ENCODE results near the gene BPIFA2. TPM values are rescaled to one million over a fixed set of nuclear protein-coding genes. Genes with fewer than 3 reads are reported as not detected.
"Not testable (repeated sequence)": the region's sequence is repeated elsewhere in the genome, so short reads cannot be mapped to it uniquely, and the experiment has no call there.

The BPIFA2 gene
- total and polyA plus RNA-seq, 12 donors, result not detected

- H3K4me1 ChIP-seq (replicated peaks in 1 of 2), result no peaks in the 10 kb centered on the region
- DNase-seq, result no peak
- no peak overlapping the region for H3K27ac ChIP-seq
- TF ChIP-seq POLR2A (IDR thresholded peaks at IDR 0.05), result no peak
- no peak for TF ChIP-seq CTCF (IDR thresholded peaks at IDR 0.05)
- intact Hi-C loops (cut with DNase I), result no loop called here
- no peaks in the 10 kb centered on the region for H3K9me3 ChIP-seq (replicated peaks in 1 of 3)
- 78 to 87% (median 85%) methylated on average over 6 of the region's 6 CpGs for WGBS, 4 donors
- H3K27me3 ChIP-seq, result no peaks in the 10 kb centered on the region
- H3K36me3 ChIP-seq (replicated peaks in 1 of 2), result no peaks in the 10 kb centered on the region
- no peak overlapping the region for H3K4me3 ChIP-seq
Measured at GRCh38 chr20:33178726-33179125, 10.8 kb downstream of the BPIFA2 start.

- DNase-seq, result no peak
- H3K4me3 ChIP-seq, result no peak overlapping the region
- H3K27ac ChIP-seq, result no peak overlapping the region
- H3K27me3 ChIP-seq, result no peaks in the 10 kb centered on the region
- intact Hi-C loops (cut with DNase I), result no loop called here
- 90 to 97% (median 93%) methylated on average over 5 of the region's 5 CpGs for whole genome bisulfite sequencing, 4 donors
- no peaks in the 10 kb centered on the region for H3K36me3 ChIP-seq (replicated peaks in 1 of 2)
- no peak for TF ChIP-seq POLR2A (IDR thresholded peaks at IDR 0.05)
- no peak for TF ChIP-seq CTCF (IDR thresholded peaks at IDR 0.05)
- H3K9me3 ChIP-seq (replicated peaks in 1 of 3), result no peaks in the 10 kb centered on the region
- H3K4me1 ChIP-seq (replicated peaks in 1 of 2), result no peaks in the 10 kb centered on the region
Measured at GRCh38 chr20:33180169-33180568, 12.2 kb downstream of the BPIFA2 start.

- intact Hi-C loops (cut with DNase I), result no loop called here
- TF ChIP-seq CTCF (IDR thresholded peaks at IDR 0.05) (no peak), POLR2A (IDR thresholded peaks at IDR 0.05) (no peak)
- no peak overlapping the region for H3K27ac ChIP-seq
- no peak overlapping the region for H3K4me3 ChIP-seq
- H3K4me1 ChIP-seq (replicated peaks in 1 of 2), result no peaks in the 10 kb centered on the region
- H3K27me3 ChIP-seq, result no peaks in the 10 kb centered on the region
- WGBS, 4 donors, result 69 to 75% methylated on average over 1 of the region's 1 CpG; no CpG with 5 or more reads in 2 of the 4 donors
- H3K9me3 ChIP-seq (replicated peaks in 1 of 3), result no peaks in the 10 kb centered on the region
- no peak for DNase-seq
- no peaks in the 10 kb centered on the region for H3K36me3 ChIP-seq (replicated peaks in 1 of 2)
Measured at GRCh38 chr20:33181482-33182093, 13.6 kb downstream of the BPIFA2 start.

- intact Hi-C loops (cut with DNase I), result no loop called here
- no peak overlapping the region for H3K27ac ChIP-seq
- DNase-seq, result no peak
- 75 to 88% (median 77%) methylated on average over 2 of the region's 2 CpGs for WGBS, 4 donors
- H3K4me3 ChIP-seq, result no peak overlapping the region
- TF ChIP-seq CTCF (IDR thresholded peaks at IDR 0.05) (no peak), POLR2A (IDR thresholded peaks at IDR 0.05) (no peak)
- H3K36me3 ChIP-seq (replicated peaks in 1 of 2), result no peaks in the 10 kb centered on the region
- no peaks in the 10 kb centered on the region for H3K27me3 ChIP-seq
- no peaks in the 10 kb centered on the region for H3K9me3 ChIP-seq (replicated peaks in 1 of 3)
- H3K4me1 ChIP-seq (replicated peaks in 1 of 2), result no peaks in the 10 kb centered on the region
Measured at GRCh38 chr20:33183312-33183711, 15.4 kb downstream of the BPIFA2 start.

GRCh38 chr20:33185031-33185590 is 17.2 kb downstream of the BPIFA2 start:
- 83 to 94% (median 92%) methylated on average over 2 to 32 of the region's 40 CpGs for WGBS, 4 donors
- H3K4me1 ChIP-seq (replicated peaks in 1 of 2); H3K27me3 ChIP-seq; H3K9me3 ChIP-seq (replicated peaks in 1 of 3); H3K36me3 ChIP-seq (replicated peaks in 1 of 2); H3K27ac ChIP-seq; DNase-seq; H3K4me3 ChIP-seq; intact Hi-C loops (cut with DNase I): not testable (repeated sequence)

Measured in adrenal gland (tissue), 12 donors.